ENCODE data around the gene MAP3K20. TPM values are rescaled to one million over a fixed set of nuclear protein-coding genes. Genes with fewer than 3 reads are reported as not detected.

Gene MAP3K20
- total and polyA plus RNA-seq, 2 donors from 2014 or later = 3.9 to 25.6 TPM

DNA sequence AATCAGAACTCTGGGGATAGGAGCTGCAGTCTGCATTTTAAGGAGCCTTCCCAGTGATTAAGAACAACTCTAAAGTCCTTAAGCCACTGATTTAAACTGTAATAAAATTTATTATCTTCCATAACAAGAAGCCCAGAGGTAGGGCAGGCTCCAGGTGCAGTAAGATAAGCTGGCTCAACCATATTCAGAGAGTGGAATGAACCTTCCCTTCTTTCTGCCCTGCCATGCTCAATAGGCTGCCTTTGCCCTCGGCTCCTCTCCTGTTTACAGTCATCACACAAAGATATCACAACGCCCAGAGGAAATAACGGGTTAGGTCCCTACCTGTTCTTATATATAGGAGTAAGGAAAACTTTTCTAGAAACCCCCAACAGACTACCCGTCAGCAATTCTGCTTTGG, 188.5 kb downstream of the MAP3K20 start:
- no peak overlapping the region for H3K4me3 ChIP-seq (ENCODE audit: low read length in 3 of 3)
- H3K27me3 ChIP-seq (ENCODE audit: control insufficient read depth, insufficient read depth, low read length) = no peaks in the 10 kb centered on the region
- H3K9ac ChIP-seq (ENCODE audit: low read length in 3 of 3) = no peak overlapping the region
- no peak overlapping the region for H3K27ac ChIP-seq (ENCODE audit: low read depth in 2 of 2, low read length in 2 of 2)
- DNase-seq (no peak), FAIRE-seq (no peak)
- no peaks in the 10 kb centered on the region for H3K4me1 ChIP-seq (ENCODE audit: control insufficient read depth in 2 of 3, insufficient read depth in 2 of 3, low read depth in 1 of 3, low read length in 3 of 3)
- intact Hi-C loops (cut with DNase I) = no loop called here
- H3K36me3 ChIP-seq (ENCODE audit: control insufficient read depth in 2 of 3, insufficient read depth in 3 of 3, low read length in 3 of 3) = no peaks in the 10 kb centered on the region
- TF ChIP-seq, protein P1, sequence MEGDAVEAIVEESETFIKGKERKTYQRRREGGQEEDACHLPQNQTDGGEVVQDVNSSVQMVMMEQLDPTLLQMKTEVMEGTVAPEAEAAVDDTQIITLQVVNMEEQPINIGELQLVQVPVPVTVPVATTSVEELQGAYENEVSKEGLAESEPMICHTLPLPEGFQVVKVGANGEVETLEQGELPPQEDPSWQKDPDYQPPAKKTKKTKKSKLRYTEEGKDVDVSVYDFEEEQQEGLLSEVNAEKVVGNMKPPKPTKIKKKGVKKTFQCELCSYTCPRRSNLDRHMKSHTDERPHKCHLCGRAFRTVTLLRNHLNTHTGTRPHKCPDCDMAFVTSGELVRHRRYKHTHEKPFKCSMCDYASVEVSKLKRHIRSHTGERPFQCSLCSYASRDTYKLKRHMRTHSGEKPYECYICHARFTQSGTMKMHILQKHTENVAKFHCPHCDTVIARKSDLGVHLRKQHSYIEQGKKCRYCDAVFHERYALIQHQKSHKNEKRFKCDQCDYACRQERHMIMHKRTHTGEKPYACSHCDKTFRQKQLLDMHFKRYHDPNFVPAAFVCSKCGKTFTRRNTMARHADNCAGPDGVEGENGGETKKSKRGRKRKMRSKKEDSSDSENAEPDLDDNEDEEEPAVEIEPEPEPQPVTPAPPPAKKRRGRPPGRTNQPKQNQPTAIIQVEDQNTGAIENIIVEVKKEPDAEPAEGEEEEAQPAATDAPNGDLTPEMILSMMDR (IDR thresholded peaks at IDR 0.05; ENCODE audit: borderline replicate concordance, extremely low read depth, insufficient read depth) = no peak
- H3K9me3 ChIP-seq (ENCODE audit: control insufficient read depth in 2 of 3, insufficient read depth in 1 of 3, low read length in 3 of 3) = no peaks in the 10 kb centered on the region

DNA sequence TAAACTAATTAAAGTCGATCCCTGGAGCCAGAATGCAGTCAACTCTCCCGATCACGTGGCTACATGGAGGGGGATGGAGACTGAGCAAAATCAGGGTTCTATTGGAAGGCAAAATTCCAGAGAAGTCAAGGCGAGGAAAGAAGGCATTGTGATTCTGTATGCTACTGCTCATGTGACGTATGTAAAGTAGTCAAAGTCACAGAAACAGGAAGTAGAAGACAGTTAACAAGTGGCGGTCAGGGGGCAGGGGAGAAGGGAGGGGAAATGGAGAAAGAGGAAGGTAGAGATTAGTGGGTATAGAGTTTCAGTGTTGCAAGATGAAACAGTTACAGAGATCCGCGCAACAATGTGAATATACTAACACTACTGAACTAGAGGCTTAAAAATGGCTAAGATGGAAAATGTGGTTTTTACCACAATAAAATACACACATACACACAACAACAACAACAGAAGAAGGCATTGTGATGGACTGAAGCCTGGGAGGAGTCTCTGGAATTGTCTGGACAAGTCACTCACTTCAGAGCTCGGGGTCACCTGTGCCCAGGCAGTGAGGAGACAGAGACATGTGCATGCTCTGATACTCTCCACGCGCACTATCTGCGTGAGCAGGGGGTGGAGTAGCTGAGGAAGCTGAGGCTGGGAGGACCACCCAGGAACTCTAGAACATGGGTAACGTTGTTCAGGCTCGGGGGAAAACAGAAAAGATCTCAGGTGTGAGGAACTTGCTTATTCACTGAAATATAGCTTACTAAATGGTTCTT, 189.1 kb downstream of the MAP3K20 start:
- DNase-seq = peak in 2 of 5 donors; percentile 60 to 71
- no peak for FAIRE-seq
- TF ChIP-seq, protein P1 (IDR thresholded peaks at IDR 0.05; ENCODE audit: borderline replicate concordance, extremely low read depth, insufficient read depth) = no peak
- no peak overlapping the region for H3K27ac ChIP-seq (ENCODE audit: low read depth in 2 of 2, low read length in 2 of 2)
- H3K36me3 ChIP-seq (ENCODE audit: control insufficient read depth in 2 of 3, insufficient read depth in 3 of 3, low read length in 3 of 3) = no peaks in the 10 kb centered on the region
- H3K27me3 ChIP-seq (ENCODE audit: control insufficient read depth, insufficient read depth, low read length) = no peaks in the 10 kb centered on the region
- H3K9me3 ChIP-seq (ENCODE audit: control insufficient read depth in 2 of 3, insufficient read depth in 1 of 3, low read length in 3 of 3) = no peaks in the 10 kb centered on the region
- no peak overlapping the region for H3K4me3 ChIP-seq (ENCODE audit: low read length in 3 of 3)
- no peak overlapping the region for H3K9ac ChIP-seq (ENCODE audit: low read length in 3 of 3)
- intact Hi-C loops (cut with DNase I) = no loop called here
- H3K4me1 ChIP-seq (ENCODE audit: control insufficient read depth in 2 of 3, insufficient read depth in 2 of 3, low read depth in 1 of 3, low read length in 3 of 3) = no peaks in the 10 kb centered on the region

DNA sequence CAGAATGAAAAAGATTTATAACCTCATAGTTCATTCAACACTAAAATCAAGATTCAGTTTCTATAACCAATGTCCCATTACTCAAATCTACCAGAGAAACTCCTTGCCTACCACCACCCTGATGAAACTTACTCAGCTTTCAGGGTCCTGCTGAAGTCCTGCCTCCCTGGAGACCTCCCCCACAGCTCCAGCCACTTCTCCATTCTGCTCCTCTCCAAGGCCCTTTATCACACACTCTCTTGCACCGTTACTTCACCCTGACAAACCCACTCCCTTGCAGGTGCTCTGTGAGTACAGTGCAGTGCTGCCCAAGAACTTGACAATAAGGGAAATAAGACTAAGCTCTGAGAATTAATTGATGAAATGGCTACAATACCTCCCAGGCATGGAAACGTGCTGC, 195.5 kb downstream of the MAP3K20 start:
- H3K27me3 ChIP-seq (ENCODE audit: control insufficient read depth, insufficient read depth, low read length) = no peaks in the 10 kb centered on the region
- H3K4me1 ChIP-seq (ENCODE audit: control insufficient read depth in 2 of 3, insufficient read depth in 2 of 3, low read depth in 1 of 3, low read length in 3 of 3) = no peaks in the 10 kb centered on the region
- DNase-seq (no peak), FAIRE-seq (no peak)
- no peak overlapping the region for H3K9ac ChIP-seq (ENCODE audit: low read length in 3 of 3)
- H3K4me3 ChIP-seq (ENCODE audit: low read length in 3 of 3) = no peak overlapping the region
- peaks cover 0 to 5% (median 0%) of the 10 kb centered on the region in 3 donors for H3K9me3 ChIP-seq (ENCODE audit: control insufficient read depth in 2 of 3, insufficient read depth in 1 of 3, low read length in 3 of 3)
- H3K36me3 ChIP-seq (ENCODE audit: control insufficient read depth in 2 of 3, insufficient read depth in 3 of 3, low read length in 3 of 3) = no peaks in the 10 kb centered on the region
- intact Hi-C loops (cut with DNase I) = no loop called here
- H3K27ac ChIP-seq (ENCODE audit: low read depth in 2 of 2, low read length in 2 of 2) = no peak overlapping the region
- TF ChIP-seq, protein P1 (IDR thresholded peaks at IDR 0.05; ENCODE audit: borderline replicate concordance, extremely low read depth, insufficient read depth) = no peak

All from kidney (tissue), 14 donors.